ENCODE results near the gene TSPYL6. TPM values are rescaled to one million over a fixed set of nuclear protein-coding genes. Genes with fewer than 3 reads are reported as not detected.

The TSPYL6 gene
- total RNA-seq, 2 donors from 2014 or later, result not detected

- no peak for ATAC-seq
- Histone ChIP-seq H3K9me3 (no peaks in the 10 kb centered on the region), H3K27ac (no peak overlapping the region), H3K4me1 (peaks cover 3% of the 10 kb centered on the region), H3K36me3 (replicated peaks in 1 of 2; ENCODE audit: insufficient read depth in 1 of 2, low read depth in 2 of 2) (no peaks in the 10 kb centered on the region), H3K27me3 (no peaks in the 10 kb centered on the region), H3K4me3 (no peak overlapping the region)
- TF ChIP-seq POLR2A (IDR thresholded peaks at IDR 0.05) (no peak), CTCF (IDR thresholded peaks at IDR 0.05) (no peak)
- intact Hi-C loops (cut with DNase I), result no loop called here
- WGBS, 2 donors, result 35 to 43% methylated on average over 3 of the region's 3 CpGs
- DNase-seq, result no peak
Measured at GRCh38 chr2:54207666-54208195, 48.3 kb downstream of the TSPYL6 start.

- peak; percentile 48 for ATAC-seq
Measured at GRCh38 chr2:54206596-54206995, 49.4 kb downstream of the TSPYL6 start.

GRCh38 chr2:54204476-54204875 lies 51.6 kb downstream of the TSPYL6 start:
- DNase-seq (no peak), ATAC-seq (no peak)
- 69 to 70% methylated on average over 2 of the region's 2 CpGs for WGBS, 2 donors
- no peaks in the 10 kb centered on the region for H3K36me3 ChIP-seq (replicated peaks in 1 of 2; ENCODE audit: insufficient read depth in 1 of 2, low read depth in 2 of 2)
- no peak for TF ChIP-seq CTCF (IDR thresholded peaks at IDR 0.05)
- TF ChIP-seq POLR2A (IDR thresholded peaks at IDR 0.05), result no peak
- H3K27me3 ChIP-seq, result no peaks in the 10 kb centered on the region
- H3K4me3 ChIP-seq, result no peak overlapping the region
- peaks cover 3% of the 10 kb centered on the region for H3K4me1 ChIP-seq
- intact Hi-C loops (cut with DNase I), result no loop called here
- H3K9me3 ChIP-seq, result no peaks in the 10 kb centered on the region
- H3K27ac ChIP-seq, result no peak overlapping the region

More at GRCh38 chr2:54206596-54206995, 49.4 kb downstream of the TSPYL6 start:
- no peak for DNase-seq
- 20 to 31% methylated on average over 2 of the region's 2 CpGs for WGBS, 2 donors
- Histone ChIP-seq H3K27me3 (no peaks in the 10 kb centered on the region), H3K9me3 (no peaks in the 10 kb centered on the region), H3K4me3 (no peak overlapping the region), H3K36me3 (replicated peaks in 1 of 2; ENCODE audit: insufficient read depth in 1 of 2, low read depth in 2 of 2) (no peaks in the 10 kb centered on the region), H3K4me1 (peaks cover 3% of the 10 kb centered on the region), H3K27ac (no peak overlapping the region)
- TF ChIP-seq POLR2A (IDR thresholded peaks at IDR 0.05) (no peak), CTCF (IDR thresholded peaks at IDR 0.05) (peak in 6 of 7 experiments; percentile 50 to 72 (median 60))
- intact Hi-C loops (cut with DNase I), result no loop called here

Other genes with a start within 250 kb of the TSPYL6 start
- 10 to 100 TPM in 1 of 2 donors, 1 to 10 TPM in 1; 2.6 to 11.2 TPM for gene ACYP2, start 140.6 kb downstream of the TSPYL6 start, total RNA-seq
- 100 to 1,000 TPM; 186 to 195 TPM for gene SPTBN1, start 200.1 kb upstream of the TSPYL6 start, total RNA-seq

Measured in body of pancreas (tissue), 4 donors.